Keratinocyte (primary cell): Measurements from ENCODE around the gene TPPP2. TPM values are rescaled to one million over a fixed set of nuclear protein-coding genes. Genes with fewer than 3 reads are reported as not detected.

Experiments
- DNase-seq: peaks from one replicate; pipeline ENCODE4 v3.0.0-alpha.2; 2011; ENCODE audit warnings: low read depth, missing footprints, low spot score
- FAIRE-seq: peaks from 2 replicates; lab custom pipeline; 2011; peaks lifted over from hg19 to GRCh38; lab: Jason Lieb, UNC
- H2AFZ ChIP-seq: 2 replicates; pipeline ENCODE4 v1.6.0; 2012; ENCODE audit warnings: low read length, control low read depth, inconsistent platforms; ENCODE audit not compliant: control insufficient read depth
- H3K27ac ChIP-seq: 2 replicates; pipeline ENCODE4 v1.5.1; 2011; ENCODE audit warnings: low read length; ENCODE audit not compliant: control insufficient read depth, insufficient read depth
- H3K27me3 ChIP-seq: 3 replicates; pipeline ENCODE4 v1.6.0; 2011; ENCODE audit warnings: low read length; ENCODE audit not compliant: control insufficient read depth, insufficient read depth; ENCODE audit errors: extremely low read depth
- H3K36me3 ChIP-seq, 2 experiments: 2 replicates in 1 of 2; 3 replicates in 1 of 2; pipeline ENCODE4 v1.5.1; 2011; ENCODE audit warnings: low read length in 2 of 2, mild to moderate bottlenecking in 1 of 2; ENCODE audit not compliant: control insufficient read depth in 2 of 2, insufficient read depth in 2 of 2; ENCODE audit errors: extremely low read depth in 1 of 2
- H3K4me1 ChIP-seq: 3 replicates; pipeline ENCODE4 v1.5.1; 2011; ENCODE audit warnings: low read length; ENCODE audit not compliant: control insufficient read depth, insufficient read depth; ENCODE audit errors: extremely low read depth
- H3K4me2 ChIP-seq: 3 replicates; pipeline ENCODE4 v1.6.0; 2011; ENCODE audit warnings: low read depth, low read length; ENCODE audit not compliant: control insufficient read depth, insufficient read depth; ENCODE audit errors: extremely low read depth
- H3K4me3 ChIP-seq, 3 experiments: fragments of 200-600 bp in 1 of 3; sonication (generic) in 1 of 3; 2 replicates in 2 of 3; 3 replicates in 1 of 3; pipeline ENCODE4 v1.5.1; 2011 to 2016; ENCODE audit warnings: low read length in 3 of 3, mild to moderate bottlenecking in 3 of 3, control low read depth in 2 of 3, inconsistent platforms in 1 of 3, low read depth in 1 of 3, mixed read lengths in 1 of 3, mixed run types in 1 of 3, moderate library complexity in 1 of 3; ENCODE audit not compliant: control insufficient read depth in 2 of 3, insufficient read depth in 2 of 3; ENCODE audit errors: extremely low read depth in 1 of 3
- H3K79me2 ChIP-seq: 2 replicates; pipeline ENCODE4 v1.6.0; 2012; ENCODE audit warnings: low read length; ENCODE audit not compliant: control insufficient read depth, insufficient read depth
- H3K9ac ChIP-seq: 3 replicates; pipeline ENCODE4 v1.6.0; 2011; ENCODE audit warnings: low read length; ENCODE audit not compliant: control insufficient read depth, insufficient read depth; ENCODE audit errors: extremely low read depth
- H3K9me1 ChIP-seq: 3 replicates; pipeline ENCODE4 v1.6.0; 2011; ENCODE audit warnings: low read length; ENCODE audit not compliant: control insufficient read depth, insufficient read depth; ENCODE audit errors: extremely low read depth
- H3K9me3 ChIP-seq: 2 replicates; pipeline ENCODE4 v1.5.1; 2012; ENCODE audit warnings: low read depth, low read length; ENCODE audit not compliant: control insufficient read depth
- H4K20me1 ChIP-seq: 3 replicates; pipeline ENCODE4 v1.6.0; 2011; ENCODE audit warnings: low read length; ENCODE audit not compliant: control insufficient read depth, insufficient read depth; ENCODE audit errors: extremely low read depth
- EZH2 ChIP-seq: IDR thresholded peaks from one replicate; pipeline ENCODE4 v1.6.1; 2012; ENCODE audit warnings: inconsistent platforms, mild to moderate bottlenecking, low read length, moderate library complexity
- dilution Hi-C: fragments of 300-500 bp; cut with MboI; formaldehyde crosslinking; loops from one replicate; pipeline ENCODE4 v1.7.0; 2020; ENCODE audit warnings: low sequenced_read_pairs; ENCODE audit not compliant: extremely low pct_ligation_motif_present
- polyA plus RNA-seq, 5 experiments: library from polyadenylated mRNA; depleted of rRNA in 3 of 5; stranded (reverse) in 3 of 5; stranded (forward) in 1 of 5; unstranded in 1 of 5; fragments of >200 nt; gene quantifications; 1 replicate in 1 of 5; 2 replicates in 3 of 5; 3 replicates in 1 of 5; pipeline versions ENCODE4 v1.2.1 to v1.2.3, GENCODE V29; 2011 to 2012; ENCODE audit warnings: missing spikeins in 2 of 5, low read depth in 1 of 5, low replicate concordance in 1 of 5
- TF ChIP-seq, protein P1 (sequence below), 3 experiments: IDR thresholded peaks in 1 of 3; conservative IDR thresholded peaks in 1 of 3; optimal IDR thresholded peaks in 1 of 3; 2 replicates in 2 of 3; 3 replicates in 1 of 3; pipeline versions ENCODE3 to v1.5.1; 2011; ENCODE audit warnings: low read length in 3 of 3, mild to moderate bottlenecking in 3 of 3, moderate library complexity in 2 of 3, control low read depth in 1 of 3, inconsistent platforms in 1 of 3; ENCODE audit not compliant: insufficient read depth in 2 of 3; ENCODE audit errors: extremely low read depth in 1 of 3

TPPP2 gene
- polyA plus RNA-seq, 1 donor (not counting 4 experiments of a cell fraction or from before 2014, with no cell fraction given), result not detected

DNA sequence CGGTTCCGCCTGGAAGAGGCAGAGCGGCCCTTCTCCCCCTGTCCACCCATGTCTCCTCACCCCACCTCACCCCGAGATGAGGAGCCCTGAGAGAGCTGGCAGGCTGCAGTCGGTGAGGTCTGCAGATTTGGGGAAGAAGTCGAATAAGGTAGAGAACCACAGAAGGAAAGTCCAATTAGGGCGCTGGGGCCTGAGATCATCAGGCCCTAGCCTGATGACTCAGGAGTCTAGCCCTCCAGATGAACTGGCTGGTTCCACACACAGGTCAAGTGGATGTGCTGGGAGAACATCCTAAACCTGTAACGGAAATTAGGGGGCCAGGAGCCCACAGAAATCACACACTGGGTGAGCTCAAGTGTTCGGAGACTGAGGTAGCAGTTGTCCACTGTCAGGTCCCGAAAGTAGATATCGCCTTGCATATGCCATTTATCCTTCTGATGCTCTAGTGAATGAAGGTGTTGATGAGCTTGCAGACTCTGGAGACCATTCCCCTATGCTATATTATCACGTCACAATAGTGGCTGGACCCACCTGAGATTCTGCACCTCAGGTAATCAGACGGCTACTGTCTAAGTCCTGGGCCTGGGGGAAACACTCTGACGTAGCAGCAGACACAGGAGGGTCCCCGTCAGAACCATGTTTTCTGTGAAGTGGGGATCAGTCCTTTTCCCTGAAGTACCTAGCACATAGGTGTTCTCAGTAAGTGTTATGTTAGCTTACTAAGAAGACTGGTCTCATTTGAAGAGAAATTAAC is 41.1 kb upstream of the TPPP2 start:
- no peaks in the 10 kb centered on the region for H3K27me3 ChIP-seq
- peak overlapping the region; percentile 49 for H2AFZ ChIP-seq

DNA sequence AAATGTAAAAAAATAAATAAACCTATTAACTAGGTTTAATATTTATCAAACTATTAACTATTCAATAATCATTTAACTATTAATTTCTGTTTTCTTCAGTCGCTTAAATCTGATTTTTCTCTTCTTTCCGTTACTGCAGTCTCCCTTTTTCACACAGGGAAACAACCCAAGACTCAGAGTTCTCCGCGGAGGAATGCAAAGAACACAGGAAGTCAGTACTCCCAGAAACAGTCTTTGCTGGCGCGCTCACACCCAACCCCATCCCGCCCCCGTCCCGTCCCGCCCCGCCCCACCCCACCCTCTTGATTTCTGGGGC is 40.6 kb upstream of the TPPP2 start:
- peaks cover 33% of the 10 kb centered on the region for H3K4me1 ChIP-seq
- H3K4me2 ChIP-seq, result peak overlapping the region; percentile 66
- H3K27ac ChIP-seq, result peak overlapping the region; percentile 83
- dilution Hi-C loops, result no loop called here
- peak overlapping the region; percentile 56 for H3K9ac ChIP-seq
- DNase-seq (peak; percentile 48), FAIRE-seq (no peak)
- H3K9me1 ChIP-seq, result no peaks in the 10 kb centered on the region
- H3K36me3 ChIP-seq, result peaks cover 5 to 13% of the 10 kb centered on the region in 2 experiments
- no peak for TF ChIP-seq EZH2
- TF ChIP-seq, protein P1, sequence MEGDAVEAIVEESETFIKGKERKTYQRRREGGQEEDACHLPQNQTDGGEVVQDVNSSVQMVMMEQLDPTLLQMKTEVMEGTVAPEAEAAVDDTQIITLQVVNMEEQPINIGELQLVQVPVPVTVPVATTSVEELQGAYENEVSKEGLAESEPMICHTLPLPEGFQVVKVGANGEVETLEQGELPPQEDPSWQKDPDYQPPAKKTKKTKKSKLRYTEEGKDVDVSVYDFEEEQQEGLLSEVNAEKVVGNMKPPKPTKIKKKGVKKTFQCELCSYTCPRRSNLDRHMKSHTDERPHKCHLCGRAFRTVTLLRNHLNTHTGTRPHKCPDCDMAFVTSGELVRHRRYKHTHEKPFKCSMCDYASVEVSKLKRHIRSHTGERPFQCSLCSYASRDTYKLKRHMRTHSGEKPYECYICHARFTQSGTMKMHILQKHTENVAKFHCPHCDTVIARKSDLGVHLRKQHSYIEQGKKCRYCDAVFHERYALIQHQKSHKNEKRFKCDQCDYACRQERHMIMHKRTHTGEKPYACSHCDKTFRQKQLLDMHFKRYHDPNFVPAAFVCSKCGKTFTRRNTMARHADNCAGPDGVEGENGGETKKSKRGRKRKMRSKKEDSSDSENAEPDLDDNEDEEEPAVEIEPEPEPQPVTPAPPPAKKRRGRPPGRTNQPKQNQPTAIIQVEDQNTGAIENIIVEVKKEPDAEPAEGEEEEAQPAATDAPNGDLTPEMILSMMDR (optimal IDR thresholded peaks at IDR 0.05 in 1 of 3, IDR thresholded peaks at IDR 0.05 in 1 of 3, conservative IDR thresholded peaks at IDR 0.05 in 1 of 3; ENCODE audit: extremely low read depth in 1 of 3, insufficient read depth in 2 of 3, low read length in 3 of 3), result no peak
- peak overlapping the region; percentile 49 for H2AFZ ChIP-seq
- H3K4me3 ChIP-seq, result peak overlapping the region in 2 of 3 experiments; percentile 29 to 57
- H3K27me3 ChIP-seq, result no peaks in the 10 kb centered on the region
- H4K20me1 ChIP-seq, result no peaks in the 10 kb centered on the region
- no peaks in the 10 kb centered on the region for H3K9me3 ChIP-seq
- H3K79me2 ChIP-seq, result peaks cover 25% of the 10 kb centered on the region

More for the DNA sequence above, 41.1 kb upstream of the TPPP2 start:
- H3K4me2 ChIP-seq, result peak overlapping the region; percentile 66
- no peak for DNase-seq
- no peak for TF ChIP-seq EZH2
- TF ChIP-seq, protein P1 (optimal IDR thresholded peaks at IDR 0.05 in 1 of 3, IDR thresholded peaks at IDR 0.05 in 1 of 3, conservative IDR thresholded peaks at IDR 0.05 in 1 of 3; ENCODE audit: extremely low read depth in 1 of 3, insufficient read depth in 2 of 3, low read length in 3 of 3), result no peak
- H3K79me2 ChIP-seq, result peaks cover 25% of the 10 kb centered on the region
- no peaks in the 10 kb centered on the region for H4K20me1 ChIP-seq
- peak overlapping the region; percentile 56 for H3K9ac ChIP-seq
- H3K9me3 ChIP-seq, result no peaks in the 10 kb centered on the region
- no peaks in the 10 kb centered on the region for H3K9me1 ChIP-seq
- dilution Hi-C loops, result no loop called here
- no peak for FAIRE-seq
- peak overlapping the region; percentile 83 for H3K27ac ChIP-seq
- peak overlapping the region in 2 of 3 experiments; percentile 29 to 57 for H3K4me3 ChIP-seq
- H3K4me1 ChIP-seq, result peaks cover 33% of the 10 kb centered on the region
- H3K36me3 ChIP-seq, result peaks cover 5 to 9% of the 10 kb centered on the region in 2 experiments
